NT2/D1 (cell line): ENCODE results near the gene GLB1L.

Source experiments
- YY1 ChIP-seq: IDR thresholded peaks from 2 replicates; pipeline ENCODE4 v1.6.1; 2011; ENCODE audit not compliant: insufficient read length, insufficient read depth
- ZNF274 ChIP-seq: IDR thresholded peaks from 2 replicates; pipeline ENCODE4 v1.6.1; 2011; ENCODE audit warnings: mild to moderate bottlenecking, low read depth, low read length

- no peak for TF ChIP-seq YY1
- TF ChIP-seq ZNF274 = no peak
These were observed 25.3 kb downstream of the GLB1L start for GRCh38 chr2:219219784-219220532.
